Vagina (tissue), 2 donors: ENCODE results near the gene SRSF10. TPM values are rescaled to one million over a fixed set of nuclear protein-coding genes. Genes with fewer than 3 reads are reported as not detected.
A peak's percentile ranks its signal among the peaks of the same experiment; 100 is the strongest.

Experiments
- DNase-seq, 2 donors: peaks; one replicate each; pipeline ENCODE4 v3.0.0-alpha.2; 2017; ENCODE audit errors: extremely low spot score in 2 of 2
- H3K27ac ChIP-seq: fragments of 200-600 bp; sonication (generic); one replicate; pipeline ENCODE4 v1.5.1; 2019
- H3K27me3 ChIP-seq: fragments of 200-600 bp; sonication (generic); one replicate; pipeline ENCODE4 v1.5.1; 2019
- H3K36me3 ChIP-seq, 2 donors: fragments of 200-600 bp; sonication (generic); one replicate each; pipeline ENCODE4 v1.5.1; 2017 to 2019
- H3K4me1 ChIP-seq: fragments of 200-600 bp; sonication (generic); one replicate; pipeline ENCODE4 v1.5.1; 2019
- H3K4me3 ChIP-seq, 2 donors: fragments of 200-600 bp; sonication (generic); 1 replicate in 1 of 2; 2 replicates in 1 of 2; pipeline ENCODE4 v1.5.1; 2016 to 2019
- H3K9me3 ChIP-seq: fragments of 200-600 bp; sonication (generic); one replicate; pipeline ENCODE4 v1.5.1; 2019
- POLR2A ChIP-seq, 2 donors: fragments of 450-650 bp; IDR thresholded peaks; one replicate each; pipeline ENCODE4 v1.6.1; 2017; ENCODE audit warnings: antibody characterized with exemption in 2 of 2, mild to moderate bottlenecking in 2 of 2, moderate library complexity in 2 of 2
- POLR2AphosphoS5 ChIP-seq, 2 donors: sonication (generic); formaldehyde crosslinking; IDR thresholded peaks; one replicate each; pipeline ENCODE4 v1.9.0; 2017; ENCODE audit warnings: antibody characterized with exemption in 2 of 2, mild to moderate bottlenecking in 2 of 2, low read depth in 1 of 2; ENCODE audit not compliant: insufficient read depth in 1 of 2
- intact Hi-C: fragments of 100-400 bp; cut with DNase I; formaldehyde crosslinking; loops from one replicate; pipeline ENCODE4 v1.15.1; 2023
- total RNA-seq: library from RNA; depleted of rRNA; stranded (reverse); fragments of >200 nt; gene quantifications from one replicate; pipeline ENCODE4 v1.2.3, GENCODE V29; 2016
- TF ChIP-seq, protein P1 (sequence below), 3 experiments: fragments of 450-650 bp in 2 of 3; fragments of 200-600 bp in 1 of 3; sonication (generic) in 1 of 3; IDR thresholded peaks; one replicate each; pipeline ENCODE4 v1.5.1; 2017 to 2019; ENCODE audit warnings: antibody characterized with exemption in 3 of 3, mild to moderate bottlenecking in 2 of 3, moderate library complexity in 2 of 3

SRSF10 gene
- total RNA-seq, 1 donor from 2014 or later, result 72.4 TPM

DNA sequence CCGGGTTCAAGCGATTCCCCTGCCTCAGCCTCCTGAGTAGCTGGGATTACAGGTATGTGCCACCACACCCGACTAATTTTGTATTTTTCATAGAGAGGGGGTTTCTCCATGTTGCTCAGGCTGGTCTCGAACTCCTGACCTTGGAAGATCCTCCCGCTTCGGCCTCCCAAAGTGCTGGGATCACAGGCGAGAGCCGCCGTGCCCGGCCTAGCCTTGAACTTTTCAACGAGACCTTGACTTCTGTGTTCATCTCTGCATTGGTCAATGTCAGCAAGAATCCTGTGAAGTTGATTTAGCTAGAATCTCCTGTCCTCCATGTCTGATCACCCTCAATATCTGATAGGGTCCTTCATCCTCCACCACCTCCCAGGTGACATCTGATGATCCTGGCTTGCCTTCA, 55.5 kb downstream of the SRSF10 start:
- no peaks in the 10 kb centered on the region for H3K27me3 ChIP-seq
- no peak for DNase-seq
- H3K27ac ChIP-seq, result no peak overlapping the region
- no peak overlapping the region for H3K4me3 ChIP-seq
- intact Hi-C loops, result no loop called here
- TF ChIP-seq, protein P1, sequence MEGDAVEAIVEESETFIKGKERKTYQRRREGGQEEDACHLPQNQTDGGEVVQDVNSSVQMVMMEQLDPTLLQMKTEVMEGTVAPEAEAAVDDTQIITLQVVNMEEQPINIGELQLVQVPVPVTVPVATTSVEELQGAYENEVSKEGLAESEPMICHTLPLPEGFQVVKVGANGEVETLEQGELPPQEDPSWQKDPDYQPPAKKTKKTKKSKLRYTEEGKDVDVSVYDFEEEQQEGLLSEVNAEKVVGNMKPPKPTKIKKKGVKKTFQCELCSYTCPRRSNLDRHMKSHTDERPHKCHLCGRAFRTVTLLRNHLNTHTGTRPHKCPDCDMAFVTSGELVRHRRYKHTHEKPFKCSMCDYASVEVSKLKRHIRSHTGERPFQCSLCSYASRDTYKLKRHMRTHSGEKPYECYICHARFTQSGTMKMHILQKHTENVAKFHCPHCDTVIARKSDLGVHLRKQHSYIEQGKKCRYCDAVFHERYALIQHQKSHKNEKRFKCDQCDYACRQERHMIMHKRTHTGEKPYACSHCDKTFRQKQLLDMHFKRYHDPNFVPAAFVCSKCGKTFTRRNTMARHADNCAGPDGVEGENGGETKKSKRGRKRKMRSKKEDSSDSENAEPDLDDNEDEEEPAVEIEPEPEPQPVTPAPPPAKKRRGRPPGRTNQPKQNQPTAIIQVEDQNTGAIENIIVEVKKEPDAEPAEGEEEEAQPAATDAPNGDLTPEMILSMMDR (IDR thresholded peaks at IDR 0.05), result no peak
- TF ChIP-seq POLR2AphosphoS5 (IDR thresholded peaks at IDR 0.05; ENCODE audit: insufficient read depth in 1 of 2, low read depth in 1 of 2) (no peak), POLR2A (IDR thresholded peaks at IDR 0.05) (no peak)
- no peaks in the 10 kb centered on the region for H3K4me1 ChIP-seq
- H3K9me3 ChIP-seq, result no peaks in the 10 kb centered on the region
- no peaks in the 10 kb centered on the region for H3K36me3 ChIP-seq

DNA sequence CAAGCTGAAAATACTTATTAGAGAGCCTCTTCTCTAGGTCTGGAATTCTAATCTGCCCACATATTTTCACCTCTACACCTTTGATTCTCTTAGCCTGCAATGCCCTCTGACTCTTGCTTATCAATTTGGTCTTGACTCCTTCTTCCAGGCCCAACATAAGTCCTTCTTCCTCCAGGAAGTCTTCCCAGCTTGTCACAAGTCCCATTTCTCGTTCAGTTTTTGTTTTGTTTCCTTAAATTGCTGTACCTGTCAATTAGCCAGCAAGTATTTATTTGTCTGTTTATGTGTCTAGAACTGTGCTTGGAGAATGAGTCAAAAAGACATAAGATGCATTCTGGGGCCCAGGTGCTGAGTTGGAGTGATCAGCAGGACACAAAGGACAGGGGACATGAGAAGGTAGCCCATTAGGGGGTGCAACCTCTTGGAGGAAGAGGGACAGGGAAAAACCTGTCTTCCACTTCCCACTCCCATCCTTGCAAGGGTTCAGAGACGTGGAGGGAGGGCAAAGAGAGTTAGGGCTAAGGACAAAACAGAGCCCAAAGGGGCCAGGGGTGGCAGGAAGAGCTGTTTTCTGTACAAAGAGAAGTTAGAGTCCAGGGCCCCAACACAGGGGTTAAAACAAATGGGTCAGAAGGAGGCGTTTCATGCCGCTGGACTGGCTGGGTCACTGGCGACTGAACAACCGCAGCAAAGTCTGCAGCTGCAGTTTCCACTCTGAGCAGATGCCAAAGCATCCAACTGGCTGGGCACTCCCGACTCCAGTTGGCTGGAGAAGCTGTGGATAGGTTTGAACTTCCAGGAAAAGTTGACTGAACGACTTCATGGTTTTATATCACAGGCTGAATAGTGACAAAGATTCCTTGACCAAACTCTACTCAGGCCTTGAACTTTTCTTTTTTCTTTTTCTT, 56.3 kb downstream of the SRSF10 start:
- TF ChIP-seq, protein P1 (IDR thresholded peaks at IDR 0.05), result no peak
- no peak for TF ChIP-seq POLR2AphosphoS5 (IDR thresholded peaks at IDR 0.05; ENCODE audit: insufficient read depth in 1 of 2, low read depth in 1 of 2)
- no peak for TF ChIP-seq POLR2A (IDR thresholded peaks at IDR 0.05)
- Histone ChIP-seq H3K9me3 (no peaks in the 10 kb centered on the region), H3K27me3 (no peaks in the 10 kb centered on the region), H3K4me3 (no peak overlapping the region), H3K4me1 (no peaks in the 10 kb centered on the region), H3K36me3 (no peaks in the 10 kb centered on the region), H3K27ac (no peak overlapping the region)
- intact Hi-C loops, result no loop called here
- DNase-seq, result no peak

DNA sequence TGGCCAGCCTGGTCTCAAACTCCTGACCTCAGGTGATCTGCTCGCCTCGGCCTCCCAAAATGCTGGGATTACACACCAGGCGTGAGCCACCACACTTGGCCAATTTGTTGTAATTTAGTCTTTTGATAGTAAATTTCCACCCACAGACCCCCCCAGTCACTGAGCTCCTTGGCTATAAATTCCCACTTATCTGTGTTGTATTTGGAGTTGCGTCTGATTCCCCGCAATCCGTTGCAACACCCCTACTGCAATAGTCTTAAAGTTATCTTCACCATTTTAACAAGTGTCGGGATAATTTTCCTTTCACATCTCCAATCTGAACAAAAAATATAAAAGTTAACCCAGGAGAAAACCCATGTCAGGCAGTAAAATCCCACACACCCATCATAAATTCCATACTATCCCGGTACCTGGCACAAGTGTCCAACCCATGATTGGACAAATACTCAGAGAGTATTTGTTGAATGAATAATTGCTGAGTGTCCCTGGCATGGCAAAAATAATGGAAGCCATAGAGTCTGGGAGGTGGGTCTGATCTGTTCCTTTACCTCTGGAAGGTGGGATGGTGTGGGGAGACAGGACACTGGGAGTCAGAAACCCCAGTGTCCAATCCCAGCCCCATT, 57.7 kb downstream of the SRSF10 start:
- H3K4me1 ChIP-seq, result no peaks in the 10 kb centered on the region
- H3K27me3 ChIP-seq, result no peaks in the 10 kb centered on the region
- no peak overlapping the region for H3K4me3 ChIP-seq
- H3K27ac ChIP-seq, result no peak overlapping the region
- TF ChIP-seq, protein P1 (IDR thresholded peaks at IDR 0.05), result no peak
- no peak for TF ChIP-seq POLR2A (IDR thresholded peaks at IDR 0.05)
- TF ChIP-seq POLR2AphosphoS5 (IDR thresholded peaks at IDR 0.05; ENCODE audit: insufficient read depth in 1 of 2, low read depth in 1 of 2), result no peak
- H3K36me3 ChIP-seq, result no peaks in the 10 kb centered on the region
- no peaks in the 10 kb centered on the region for H3K9me3 ChIP-seq
- no peak for DNase-seq
- intact Hi-C loops, result no loop called here

DNA sequence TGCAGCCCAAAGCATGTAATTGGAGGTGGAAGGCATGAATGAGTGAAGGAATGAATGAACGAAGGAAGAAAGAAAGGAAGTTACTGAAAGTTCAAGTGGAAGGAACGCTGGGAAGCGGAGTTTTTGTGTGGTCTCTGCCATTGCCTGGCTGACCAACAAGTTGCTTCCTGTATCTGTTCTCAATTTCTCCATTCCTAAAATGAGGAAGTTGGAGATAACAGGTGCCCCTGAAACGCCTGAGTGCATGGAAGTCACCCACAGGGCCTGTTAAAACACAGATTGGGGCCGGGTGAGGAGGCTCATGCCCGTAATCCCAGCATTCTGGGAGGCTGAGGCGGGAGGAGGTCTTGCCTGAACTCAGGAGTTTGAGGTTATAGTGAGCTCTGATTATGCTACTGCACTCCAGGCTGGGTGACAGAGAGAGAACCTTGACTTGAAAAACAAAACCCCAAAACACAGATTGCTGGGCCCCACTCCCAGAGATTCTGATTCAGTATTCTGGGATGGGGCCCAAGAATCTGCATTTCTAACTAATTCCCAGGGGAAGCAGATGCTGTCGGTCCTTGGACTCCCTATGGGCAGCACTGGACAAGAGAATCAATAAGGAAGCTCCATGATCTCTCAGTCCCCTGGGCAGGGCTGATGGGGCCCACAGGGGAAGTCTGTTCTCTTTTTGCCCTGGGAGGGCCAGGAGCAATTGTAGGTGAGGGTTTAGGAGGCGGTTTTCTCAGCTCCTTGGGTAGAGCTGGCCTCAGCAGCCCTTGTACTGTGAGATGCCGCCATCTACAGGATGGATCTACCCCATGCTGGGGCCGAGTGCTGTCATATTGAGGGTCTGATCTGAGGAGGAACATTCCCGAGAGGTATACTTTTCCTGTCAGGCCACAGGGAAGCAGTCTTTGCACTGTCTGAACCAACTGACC, 63.7 kb downstream of the SRSF10 start:
- Histone ChIP-seq H3K36me3 (no peaks in the 10 kb centered on the region), H3K27ac (no peak overlapping the region), H3K4me1 (no peaks in the 10 kb centered on the region), H3K9me3 (no peaks in the 10 kb centered on the region), H3K27me3 (no peaks in the 10 kb centered on the region), H3K4me3 (no peak overlapping the region)
- DNase-seq, result no peak
- no peak for TF ChIP-seq POLR2A (IDR thresholded peaks at IDR 0.05)
- no peak for TF ChIP-seq POLR2AphosphoS5 (IDR thresholded peaks at IDR 0.05; ENCODE audit: insufficient read depth in 1 of 2, low read depth in 1 of 2)
- TF ChIP-seq, protein P1 (IDR thresholded peaks at IDR 0.05), result peak in 1 of 3 experiments; percentile 19
- intact Hi-C loops, result no loop called here
